Body of pancreas (tissue), 4 donors: ENCODE results near the gene FMNL2.

Experiments used
- POLR2A ChIP-seq, 3 donors: fragments of 450-650 bp; IDR thresholded peaks; one replicate each; pipeline ENCODE4 v1.6.1; 2016; ENCODE audit warnings: antibody characterized with exemption in 3 of 3, mild to moderate bottlenecking in 2 of 3
- TF ChIP-seq, protein P1 (sequence below), 7 experiments: fragments of 450-650 bp in 4 of 7; fragments of 200-600 bp in 3 of 7; sonication (generic) in 3 of 7; IDR thresholded peaks; one replicate each; pipeline ENCODE4 v1.5.1; 2016 to 2019; ENCODE audit warnings: antibody characterized with exemption in 7 of 7

DNA sequence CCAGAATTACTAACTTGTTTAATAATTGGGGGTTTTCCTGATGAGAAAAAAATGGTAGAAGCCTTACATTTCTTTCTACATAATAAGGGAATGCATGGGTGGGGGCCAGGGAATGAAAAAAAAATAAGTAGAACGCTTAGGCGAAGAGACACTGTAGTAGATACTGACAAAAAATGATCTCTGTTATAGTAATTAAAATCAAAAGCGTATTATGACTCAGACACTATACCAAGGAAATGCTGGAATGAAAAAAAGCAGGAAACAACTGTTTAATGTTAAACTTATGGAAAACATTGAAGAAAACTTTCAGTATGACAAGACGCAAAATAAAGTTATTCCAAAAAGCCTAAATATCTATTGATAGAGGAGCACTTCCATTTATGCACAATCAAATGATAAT lies 339.4 kb downstream of the FMNL2 start:
- TF ChIP-seq, protein P1, sequence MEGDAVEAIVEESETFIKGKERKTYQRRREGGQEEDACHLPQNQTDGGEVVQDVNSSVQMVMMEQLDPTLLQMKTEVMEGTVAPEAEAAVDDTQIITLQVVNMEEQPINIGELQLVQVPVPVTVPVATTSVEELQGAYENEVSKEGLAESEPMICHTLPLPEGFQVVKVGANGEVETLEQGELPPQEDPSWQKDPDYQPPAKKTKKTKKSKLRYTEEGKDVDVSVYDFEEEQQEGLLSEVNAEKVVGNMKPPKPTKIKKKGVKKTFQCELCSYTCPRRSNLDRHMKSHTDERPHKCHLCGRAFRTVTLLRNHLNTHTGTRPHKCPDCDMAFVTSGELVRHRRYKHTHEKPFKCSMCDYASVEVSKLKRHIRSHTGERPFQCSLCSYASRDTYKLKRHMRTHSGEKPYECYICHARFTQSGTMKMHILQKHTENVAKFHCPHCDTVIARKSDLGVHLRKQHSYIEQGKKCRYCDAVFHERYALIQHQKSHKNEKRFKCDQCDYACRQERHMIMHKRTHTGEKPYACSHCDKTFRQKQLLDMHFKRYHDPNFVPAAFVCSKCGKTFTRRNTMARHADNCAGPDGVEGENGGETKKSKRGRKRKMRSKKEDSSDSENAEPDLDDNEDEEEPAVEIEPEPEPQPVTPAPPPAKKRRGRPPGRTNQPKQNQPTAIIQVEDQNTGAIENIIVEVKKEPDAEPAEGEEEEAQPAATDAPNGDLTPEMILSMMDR (IDR thresholded peaks at IDR 0.05), result no peak
- TF ChIP-seq POLR2A (IDR thresholded peaks at IDR 0.05), result no peak
